ENCODE measurements around the gene PODXL. TPM values are rescaled to one million over a fixed set of nuclear protein-coding genes. Genes with fewer than 3 reads are reported as not detected.

The PODXL gene
- total RNA-seq, 1 experiment from 2014 or later, result 44.2 TPM

- Histone ChIP-seq H3K9ac (ENCODE audit: low read length) (no peak overlapping the region), H3K4me1 (ENCODE audit: insufficient read depth, low read length) (no peaks in the 10 kb centered on the region), H3K4me2 (ENCODE audit: low read length) (no peak overlapping the region), H3K9me2 (replicated peaks; ENCODE audit: low read length) (no peaks in the 10 kb centered on the region), H3K9me3 (ENCODE audit: low read length) (no peaks in the 10 kb centered on the region), H4K20me1 (ENCODE audit: low read length) (no peaks in the 10 kb centered on the region), H2AFZ (ENCODE audit: low read length) (no peak overlapping the region), H3K27ac (ENCODE audit: low read length) (no peak overlapping the region), H3K36me3 (ENCODE audit: low read depth, low read length) (peaks cover 2% of the 10 kb centered on the region; the same call in 1 of the 2 replicates), H3K4me3 (ENCODE audit: low read length) (no peak overlapping the region), H3K27me3 (ENCODE audit: low read length) (no peaks in the 10 kb centered on the region), H3F3A (ENCODE audit: low read length, unreplicated experiment) (no peaks in the 10 kb centered on the region), H3K79me2 (ENCODE audit: low read length) (no peaks in the 10 kb centered on the region)
- DNase-seq, result no peak
- TF ChIP-seq EZH2phosphoT487 (IDR thresholded peaks at IDR 0.05; ENCODE audit: borderline replicate concordance, low read length), result no peak
- TF ChIP-seq EZH2 (IDR thresholded peaks at IDR 0.05; ENCODE audit: low read length, unreplicated experiment), result no peak
- POLR2A ChIA-PET (ENCODE audit: unreplicated experiment), result no interaction called here
- no TSS peak for BruUV-seq (replicated peaks)
- intact Hi-C loops (cut with micrococcal nuclease), result no loop called here
- no peak for ATAC-seq
- CTCF ChIA-PET, result no interaction called here
Observed at GRCh38 chr7:131501930-131502685, 54.3 kb downstream of the PODXL start.

- POLR2A ChIA-PET (ENCODE audit: unreplicated experiment), result no interaction called here
- no peaks in the 10 kb centered on the region for H4K20me1 ChIP-seq (ENCODE audit: low read length)
Observed at GRCh38 chr7:131501422-131501821, 55.0 kb downstream of the PODXL start.

GRCh38 chr7:131500357-131500756, 56.1 kb downstream of the PODXL start:
- ChIA-PET CTCF (no interaction called here), POLR2A (ENCODE audit: unreplicated experiment) (interaction anchor here (0.6 kb wide), 1 partner anchor 585 kb away, joined by 4 read pairs; no protein-coding TSS in a partner anchor)
- TF ChIP-seq EZH2 (IDR thresholded peaks at IDR 0.05; ENCODE audit: low read length, unreplicated experiment), result no peak
- TF ChIP-seq EZH2phosphoT487 (IDR thresholded peaks at IDR 0.05; ENCODE audit: borderline replicate concordance, low read length), result no peak
- TF ChIP-seq CTCF (conservative IDR thresholded peaks at IDR 0.05; ENCODE audit: low read depth, low read length), result no peak
- Histone ChIP-seq H3K4me3 (ENCODE audit: low read length) (no peak overlapping the region), H3K36me3 (ENCODE audit: low read depth, low read length) (peaks cover 6% of the 10 kb centered on the region; the same call in 1 of the 2 replicates), H3K27me3 (ENCODE audit: low read length) (no peaks in the 10 kb centered on the region), H3K9ac (ENCODE audit: low read length) (no peak overlapping the region), H2AFZ (ENCODE audit: low read length) (no peak overlapping the region), H3K4me1 (ENCODE audit: insufficient read depth, low read length) (no peaks in the 10 kb centered on the region), H3K79me2 (ENCODE audit: low read length) (no peaks in the 10 kb centered on the region), H4K20me1 (ENCODE audit: low read length) (no peaks in the 10 kb centered on the region), H3K9me3 (ENCODE audit: low read length) (no peaks in the 10 kb centered on the region), H3K27ac (ENCODE audit: low read length) (no peak overlapping the region), H3F3A (ENCODE audit: low read length, unreplicated experiment) (no peaks in the 10 kb centered on the region), H3K9me2 (replicated peaks; ENCODE audit: low read length) (no peaks in the 10 kb centered on the region), H3K4me2 (ENCODE audit: low read length) (no peak overlapping the region)
- no TSS peak for BruUV-seq (replicated peaks)
- DNase-seq, result no peak
- ATAC-seq, result no peak
- intact Hi-C loops (cut with micrococcal nuclease), result no loop called here

More at GRCh38 chr7:131501422-131501821, 55.0 kb downstream of the PODXL start:
- H2AFZ ChIP-seq (ENCODE audit: low read length), result no peak overlapping the region
- H3K4me3 ChIP-seq (ENCODE audit: low read length), result no peak overlapping the region
- H3K4me2 ChIP-seq (ENCODE audit: low read length), result no peak overlapping the region
- no peak for DNase-seq
- H3K36me3 ChIP-seq (ENCODE audit: low read depth, low read length), result peaks cover 6% of the 10 kb centered on the region; the same call in 1 of the 2 replicates
- no peaks in the 10 kb centered on the region for H3K27me3 ChIP-seq (ENCODE audit: low read length)
- no peak overlapping the region for H3K9ac ChIP-seq (ENCODE audit: low read length)
- no peak for TF ChIP-seq EZH2phosphoT487 (IDR thresholded peaks at IDR 0.05; ENCODE audit: borderline replicate concordance, low read length)
- H3K27ac ChIP-seq (ENCODE audit: low read length), result no peak overlapping the region
- intact Hi-C loops (cut with micrococcal nuclease), result no loop called here
- BruUV-seq (replicated peaks), result no TSS peak
- no peaks in the 10 kb centered on the region for H3K4me1 ChIP-seq (ENCODE audit: insufficient read depth, low read length)
- no peak for ATAC-seq
- H3F3A ChIP-seq (ENCODE audit: low read length, unreplicated experiment), result no peaks in the 10 kb centered on the region
- CTCF ChIA-PET, result interaction anchor here (0.6 kb wide), 1 partner anchor 154 kb away, joined by 3 read pairs; no protein-coding TSS in a partner anchor
- no peaks in the 10 kb centered on the region for H3K9me3 ChIP-seq (ENCODE audit: low read length)
- no peaks in the 10 kb centered on the region for H3K9me2 ChIP-seq (replicated peaks; ENCODE audit: low read length)
- H3K79me2 ChIP-seq (ENCODE audit: low read length), result no peaks in the 10 kb centered on the region
